DOHH2 (cell line): ENCODE measurements around the gene HMCN2.

Source experiments
- H3F3A ChIP-seq: fragments of 200-600 bp; sonication (generic), shearing (Covaris generic); 2 replicates; pipeline ENCODE4 v1.6.0; 2016; ENCODE audit warnings: antibody characterized with exemption, mild to moderate bottlenecking; ENCODE audit not compliant: control insufficient read depth, insufficient read depth
- H3K27ac ChIP-seq: fragments of 200-600 bp; sonication (generic); 2 replicates; pipeline ENCODE4 v1.5.1; 2014; ENCODE audit warnings: low read depth, mild to moderate bottlenecking, low read length, moderate library complexity
- H3K27me3 ChIP-seq: fragments of 200-600 bp; sonication (generic); 2 replicates; pipeline ENCODE4 v1.6.1; 2014; ENCODE audit warnings: mild to moderate bottlenecking, low read length, mixed read lengths; ENCODE audit not compliant: control insufficient read depth
- H3K36me3 ChIP-seq: fragments of 200-600 bp; sonication (generic); 2 replicates; pipeline ENCODE4 v1.6.1; 2014; ENCODE audit warnings: mild to moderate bottlenecking, low read length, moderate library complexity, mixed read lengths; ENCODE audit not compliant: control insufficient read depth
- H3K4me1 ChIP-seq: fragments of 200-600 bp; sonication (generic); 2 replicates; pipeline ENCODE4 v1.6.1; 2014; ENCODE audit warnings: mild to moderate bottlenecking, low read length, mixed read lengths; ENCODE audit not compliant: control insufficient read depth
- H3K4me2 ChIP-seq: fragments of 200-600 bp; sonication (generic); 2 replicates; pipeline ENCODE4 v1.6.0; 2014; ENCODE audit warnings: mild to moderate bottlenecking, low read length, moderate library complexity
- H3K4me3 ChIP-seq: fragments of 200-600 bp; sonication (generic); 2 replicates; pipeline ENCODE4 v1.5.1; 2014; ENCODE audit warnings: mild to moderate bottlenecking, low read length, mixed read lengths
- H3K79me2 ChIP-seq: fragments of 200-600 bp; sonication (generic); 2 replicates; pipeline ENCODE4 v1.6.1; 2014; ENCODE audit warnings: mild to moderate bottlenecking, low read length, mixed read lengths; ENCODE audit not compliant: control insufficient read depth
- H3K9me2 ChIP-seq: fragments of 200-600 bp; sonication (generic); replicated peaks from 2 replicates; pipeline ENCODE4 v1.6.1; 2014; ENCODE audit warnings: mild to moderate bottlenecking, low read length, mixed read lengths; ENCODE audit not compliant: control insufficient read depth
- H3K9me3 ChIP-seq: fragments of 200-600 bp; sonication (generic); 2 replicates; pipeline ENCODE4 v1.6.1; 2014; ENCODE audit warnings: antibody characterized with exemption, low read length, mixed read lengths; ENCODE audit not compliant: control insufficient read depth, insufficient read depth
- H4K20me1 ChIP-seq: fragments of 200-600 bp; sonication (generic); 2 replicates; pipeline ENCODE4 v1.6.0; 2014; ENCODE audit warnings: low read depth, mild to moderate bottlenecking, antibody characterized with exemption, low read length, moderate library complexity; ENCODE audit not compliant: control insufficient read depth, insufficient read depth
- CTCF ChIP-seq: fragments of 200-600 bp; sonication (generic); IDR thresholded peaks from one replicate; pipeline ENCODE4 v1.5.1; 2014; ENCODE audit warnings: antibody characterized with exemption, mild to moderate bottlenecking, low read depth, low read length; ENCODE audit not compliant: poor library complexity, severe bottlenecking
- EZH2phosphoT487 ChIP-seq: fragments of 200-600 bp; sonication (generic); IDR thresholded peaks from 2 replicates; pipeline ENCODE4 v1.6.1; 2017; ENCODE audit warnings: borderline replicate concordance, mild to moderate bottlenecking, antibody characterized with exemption, low read length, moderate library complexity, mixed read lengths

Gene HMCN2

GRCh38 chr9:130360672-130361071 is 95.1 kb downstream of the HMCN2 start:
- H3K36me3 ChIP-seq: no peaks in the 10 kb centered on the region
- no peaks in the 10 kb centered on the region for H3K9me2 ChIP-seq
- no peak overlapping the region for H3K4me2 ChIP-seq
- no peaks in the 10 kb centered on the region for H3F3A ChIP-seq
- TF ChIP-seq EZH2phosphoT487 (no peak), CTCF (no peak)
- no peaks in the 10 kb centered on the region for H3K27me3 ChIP-seq
- H3K79me2 ChIP-seq: no peaks in the 10 kb centered on the region
- H4K20me1 ChIP-seq: no peaks in the 10 kb centered on the region
- no peak overlapping the region for H3K27ac ChIP-seq
- peaks cover 4% of the 10 kb centered on the region; the same call in 1 of the 2 replicates for H3K4me1 ChIP-seq
- no peaks in the 10 kb centered on the region for H3K9me3 ChIP-seq
- no peak overlapping the region for H3K4me3 ChIP-seq

GRCh38 chr9:130361873-130362362 is 96.4 kb downstream of the HMCN2 start:
- H3K36me3 ChIP-seq: no peaks in the 10 kb centered on the region
- TF ChIP-seq EZH2phosphoT487: no peak
- no peak for TF ChIP-seq CTCF
- no peaks in the 10 kb centered on the region for H3K9me3 ChIP-seq
- peaks cover 4% of the 10 kb centered on the region; the same call in 1 of the 2 replicates for H3K4me1 ChIP-seq
- no peaks in the 10 kb centered on the region for H3F3A ChIP-seq
- no peaks in the 10 kb centered on the region for H3K27me3 ChIP-seq
- no peak overlapping the region for H3K4me2 ChIP-seq
- H3K4me3 ChIP-seq: no peak overlapping the region
- H3K9me2 ChIP-seq: no peaks in the 10 kb centered on the region
- H3K79me2 ChIP-seq: no peaks in the 10 kb centered on the region
- H4K20me1 ChIP-seq: no peaks in the 10 kb centered on the region
- no peak overlapping the region for H3K27ac ChIP-seq

GRCh38 chr9:130362691-130363090 is 97.1 kb downstream of the HMCN2 start:
- no peak for TF ChIP-seq EZH2phosphoT487
- no peak for TF ChIP-seq CTCF
- H3F3A ChIP-seq: no peaks in the 10 kb centered on the region
- H3K4me1 ChIP-seq: peaks cover 4% of the 10 kb centered on the region; the same call in 1 of the 2 replicates
- no peak overlapping the region for H3K4me3 ChIP-seq
- H3K36me3 ChIP-seq: no peaks in the 10 kb centered on the region
- H3K9me3 ChIP-seq: no peaks in the 10 kb centered on the region
- no peaks in the 10 kb centered on the region for H3K9me2 ChIP-seq
- no peaks in the 10 kb centered on the region for H4K20me1 ChIP-seq
- no peak overlapping the region for H3K4me2 ChIP-seq
- H3K27me3 ChIP-seq: no peaks in the 10 kb centered on the region
- H3K27ac ChIP-seq: no peak overlapping the region
- H3K79me2 ChIP-seq: no peaks in the 10 kb centered on the region
